Islet precursor cell (in vitro differentiated cells): Measurements from ENCODE around the gene CDY1.
"Not testable (repeated sequence)": the region's sequence is repeated elsewhere in the genome, so short reads cannot be mapped to it uniquely, and the experiment has no call there.

ENCODE experiments used
- DNase-seq: peaks from one replicate; pipeline ENCODE4 v3.0.0-alpha.2; 2018

CDY1 gene, protein sequence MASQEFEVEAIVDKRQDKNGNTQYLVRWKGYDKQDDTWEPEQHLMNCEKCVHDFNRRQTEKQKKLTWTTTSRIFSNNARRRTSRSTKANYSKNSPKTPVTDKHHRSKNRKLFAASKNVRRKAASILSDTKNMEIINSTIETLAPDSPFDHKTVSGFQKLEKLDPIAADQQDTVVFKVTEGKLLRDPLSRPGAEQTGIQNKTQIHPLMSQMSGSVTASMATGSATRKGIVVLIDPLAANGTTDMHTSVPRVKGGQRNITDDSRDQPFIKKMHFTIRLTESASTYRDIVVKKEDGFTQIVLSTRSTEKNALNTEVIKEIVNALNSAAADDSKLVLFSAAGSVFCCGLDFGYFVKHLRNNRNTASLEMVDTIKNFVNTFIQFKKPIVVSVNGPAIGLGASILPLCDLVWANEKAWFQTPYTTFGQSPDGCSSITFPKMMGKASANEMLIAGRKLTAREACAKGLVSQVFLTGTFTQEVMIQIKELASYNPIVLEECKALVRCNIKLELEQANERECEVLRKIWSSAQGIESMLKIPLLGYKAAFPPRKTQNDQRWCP

DNA sequence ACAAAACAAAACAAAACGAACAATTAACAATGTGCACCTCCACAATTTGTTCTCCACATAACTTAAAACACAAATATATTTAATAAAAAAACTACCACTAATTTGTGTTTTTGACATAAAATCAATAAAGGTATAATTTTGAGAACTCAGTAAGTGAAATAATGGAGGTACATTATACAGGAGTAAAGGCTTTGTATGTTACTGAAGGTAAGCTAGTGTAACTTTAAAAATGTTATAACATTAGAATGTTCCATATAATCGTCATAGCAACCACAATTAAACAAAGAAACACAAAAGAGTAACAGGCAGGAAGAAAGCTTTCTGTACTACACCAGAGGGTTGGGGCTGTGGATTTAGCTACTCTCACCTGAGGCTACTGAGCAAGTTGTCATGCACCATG lies at the start of gene CDY1:
Gene CDY1 (plus strand): TSS at position 301 of the 400 bp plus-strand sequence. CDS start 326 bp downstream, outside the sequence.
- DNase-seq: not testable (repeated sequence)

DNA sequence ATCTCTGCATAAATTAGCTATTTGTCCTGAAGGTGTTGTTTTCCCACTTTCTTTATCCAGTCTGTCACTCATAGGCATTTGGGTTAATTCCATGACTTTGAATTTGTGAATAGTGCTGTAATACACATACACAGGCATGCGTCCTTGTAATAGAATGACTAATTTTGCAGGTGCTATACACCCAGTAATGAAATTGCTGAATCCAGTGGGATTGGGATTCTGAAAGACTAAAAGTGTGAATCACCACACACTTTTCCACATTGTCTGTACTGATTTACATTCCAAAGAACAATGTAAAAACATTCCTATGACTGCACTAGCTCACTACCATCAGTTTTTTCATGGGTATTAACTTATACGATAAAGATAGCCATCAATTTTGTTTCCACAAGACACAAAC lies 28.6 kb upstream of the CDY1 start:
- not testable (repeated sequence) for DNase-seq

DNA sequence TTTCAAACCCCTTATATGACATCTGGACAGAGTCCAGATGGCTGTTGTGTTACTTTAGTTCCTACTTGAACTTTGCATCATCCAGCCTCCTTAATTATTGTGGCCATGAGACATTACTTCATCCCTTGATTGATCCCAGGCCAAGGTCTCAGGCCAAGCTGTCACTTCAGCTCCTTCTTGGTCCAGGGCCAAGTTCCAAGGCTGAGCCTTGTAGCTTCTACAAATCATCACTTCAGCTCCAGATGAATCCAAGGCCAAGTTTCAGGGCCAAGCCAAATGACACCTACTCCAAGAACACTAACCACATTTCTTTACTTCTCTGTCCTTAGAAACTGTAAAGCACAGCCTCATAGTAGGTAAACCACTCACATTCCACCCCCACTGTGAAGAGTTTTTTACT lies 1.7 kb upstream of the CDY1 start:
- not testable (repeated sequence) for DNase-seq

DNA sequence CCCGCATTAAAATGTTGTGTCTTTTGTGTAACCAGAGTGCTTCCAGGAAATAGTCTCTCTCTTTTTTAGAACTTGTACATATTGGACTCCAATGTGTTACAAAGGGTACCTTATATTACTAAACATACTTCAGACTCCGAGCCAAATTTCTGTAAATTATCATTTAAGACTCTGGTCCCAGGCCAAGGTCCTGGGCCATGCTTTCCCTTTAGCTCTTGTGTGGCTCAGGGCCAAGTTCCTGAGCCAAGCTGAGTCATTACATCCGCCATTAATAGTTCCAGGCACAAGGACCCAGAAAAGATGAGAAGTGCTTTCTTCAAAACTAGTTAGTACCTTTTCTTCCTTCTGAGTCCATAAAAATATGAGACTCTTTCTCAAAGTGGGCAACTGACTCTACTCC lies 4.6 kb downstream of the CDY1 start:
- not testable (repeated sequence) for DNase-seq

DNA sequence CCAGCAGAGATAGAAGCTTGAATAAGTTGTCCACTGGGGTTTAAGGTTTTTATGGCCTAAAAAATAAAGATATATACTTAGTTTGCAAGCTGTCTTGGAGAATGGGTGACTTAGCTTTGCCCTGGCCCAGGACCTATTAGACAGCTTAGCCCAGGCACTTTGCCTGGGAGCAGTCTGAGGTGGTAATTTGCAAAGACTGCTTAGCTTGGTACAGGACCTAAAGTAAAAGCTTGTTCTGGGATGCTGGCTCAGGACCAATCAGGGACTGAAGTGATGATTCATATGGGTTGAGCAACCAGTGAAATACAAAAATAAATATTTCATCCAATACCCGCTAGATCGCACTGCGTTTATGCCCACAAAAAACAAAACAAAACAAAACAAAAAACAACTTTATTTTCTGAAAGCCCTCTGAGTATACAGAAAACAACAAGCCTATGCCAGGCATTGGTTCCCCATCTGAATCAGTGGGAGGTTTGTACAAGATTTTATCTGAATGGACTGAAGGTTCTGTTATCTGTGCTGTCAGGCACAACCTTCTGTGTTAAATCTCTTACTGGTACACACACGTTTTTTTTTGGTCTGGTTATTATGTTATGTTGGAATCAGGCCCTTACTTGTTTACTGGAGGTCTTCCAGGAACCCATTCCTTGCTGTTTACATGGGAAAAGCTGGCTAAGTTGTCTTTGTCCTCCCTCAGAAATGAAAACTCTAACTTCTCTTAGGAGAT lies 8.6 kb downstream of the CDY1 start:
- not testable (repeated sequence) for DNase-seq

DNA sequence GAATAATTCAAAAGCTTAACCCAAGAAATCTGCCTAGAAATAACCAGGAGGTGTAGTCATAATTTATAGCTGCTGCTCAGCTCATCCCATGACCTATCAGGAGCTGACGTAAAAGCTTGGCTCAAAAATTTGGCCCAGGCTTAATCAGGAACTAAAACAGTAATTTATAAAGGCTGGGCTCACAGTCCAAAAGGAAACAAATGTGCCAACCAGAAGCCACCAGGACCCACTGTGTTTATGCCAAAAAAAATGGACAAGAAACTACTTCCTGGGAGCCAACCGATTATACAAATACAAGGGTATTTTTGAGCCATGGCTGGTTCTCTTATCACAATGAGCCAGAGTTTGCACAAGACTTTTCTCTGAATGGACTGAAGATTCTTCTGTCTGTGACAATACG lies 17.9 kb downstream of the CDY1 start:
- not testable (repeated sequence) for DNase-seq

DNA sequence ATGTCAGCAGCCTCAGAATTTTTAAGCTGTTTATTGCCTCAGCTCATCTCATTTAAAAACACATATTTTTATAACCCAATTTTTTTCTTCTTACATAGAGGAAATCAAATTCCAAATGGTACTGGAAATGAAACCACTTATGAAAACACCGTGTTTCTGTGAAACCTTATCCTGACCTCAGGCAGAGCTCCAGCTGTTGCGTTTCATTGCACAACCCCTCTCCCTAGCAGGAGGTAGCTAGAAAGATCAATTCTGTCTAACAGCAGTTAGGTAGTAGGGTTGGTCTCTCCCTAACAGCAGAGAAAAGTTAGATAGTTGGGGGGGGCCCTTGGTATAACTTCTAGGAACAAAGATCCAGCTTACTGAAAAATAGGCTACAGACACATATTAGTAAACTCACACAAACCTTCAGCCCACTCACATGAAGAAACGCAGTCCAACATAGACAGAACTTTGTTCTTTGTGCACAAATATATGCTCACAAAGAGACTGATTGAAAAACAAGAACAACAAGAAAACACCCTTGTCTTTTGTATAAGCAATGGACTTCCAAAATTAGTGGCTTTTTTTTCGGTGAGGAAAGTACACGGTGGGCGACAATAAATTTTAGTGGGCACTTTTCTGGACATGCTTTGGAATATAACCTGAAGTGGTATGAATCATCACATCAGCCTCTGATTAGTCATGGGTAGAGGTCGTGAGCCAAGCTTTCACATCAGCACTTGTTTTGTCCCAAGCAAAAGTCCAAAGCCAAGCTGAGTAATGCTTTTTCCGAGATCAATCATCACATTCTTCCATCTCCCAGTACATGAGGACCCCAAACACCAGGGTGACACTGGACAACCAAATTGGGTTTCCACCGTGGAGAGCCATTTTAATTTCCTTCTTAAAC lies 21.4 kb downstream of the CDY1 start:
- not testable (repeated sequence) for DNase-seq
